ENCODE results near the gene ZSCAN10.
"Not testable (repeated sequence)": the region's sequence is repeated elsewhere in the genome, so short reads cannot be mapped to it uniquely, and the experiment has no call there.

The ZSCAN10 gene

GRCh38 chr16:3098459-3099394 lies at the start of gene ZSCAN10:
ZSCAN10 (minus strand) TSS chr16:3099294; CDS start chr16:3092937, 6,357 bp downstream.
- DNase-seq (ENCODE audit: low read depth), result no peak

GRCh38 chr16:3148256-3149192 lies 49.4 kb upstream of the ZSCAN10 start:
- DNase-seq (ENCODE audit: low read depth), result no peak

GRCh38 chr16:3147757-3148104 lies 48.6 kb upstream of the ZSCAN10 start:
- DNase-seq (ENCODE audit: low read depth), result no peak

GRCh38 chr16:3147046-3147756 lies 48.1 kb upstream of the ZSCAN10 start:
- DNase-seq (ENCODE audit: low read depth), result no peak

GRCh38 chr16:3145660-3146059 lies 46.6 kb upstream of the ZSCAN10 start:
- DNase-seq (ENCODE audit: low read depth), result no peak

GRCh38 chr16:3145151-3145550 lies 46.1 kb upstream of the ZSCAN10 start:
- DNase-seq (ENCODE audit: low read depth), result no peak

- DNase-seq (ENCODE audit: low read depth), result no peak
Measured at GRCh38 chr16:3144321-3144983, 45.4 kb upstream of the ZSCAN10 start.

GRCh38 chr16:3143598-3144320 lies 44.7 kb upstream of the ZSCAN10 start:
- no peak for DNase-seq (ENCODE audit: low read depth)

- DNase-seq (ENCODE audit: low read depth), result no peak
Measured at GRCh38 chr16:3143189-3143588, 44.1 kb upstream of the ZSCAN10 start.

- no peak for DNase-seq (ENCODE audit: low read depth)
Measured at GRCh38 chr16:3142770-3143169, 43.7 kb upstream of the ZSCAN10 start.

- no peak for DNase-seq (ENCODE audit: low read depth)
Measured at GRCh38 chr16:3142327-3142726, 43.2 kb upstream of the ZSCAN10 start.

GRCh38 chr16:3141781-3142311 lies 42.8 kb upstream of the ZSCAN10 start:
- no peak for DNase-seq (ENCODE audit: low read depth)

- no peak for DNase-seq (ENCODE audit: low read depth)
Measured at GRCh38 chr16:3140603-3141427, 41.7 kb upstream of the ZSCAN10 start.

GRCh38 chr16:3139561-3139960 lies 40.5 kb upstream of the ZSCAN10 start:
- not testable (repeated sequence) for DNase-seq (ENCODE audit: low read depth)

- no peak for DNase-seq (ENCODE audit: low read depth)
Measured at GRCh38 chr16:3138823-3139426, 39.8 kb upstream of the ZSCAN10 start.

GRCh38 chr16:3138342-3138741 lies 39.2 kb upstream of the ZSCAN10 start:
- no peak for DNase-seq (ENCODE audit: low read depth)

- no peak for DNase-seq (ENCODE audit: low read depth)
Measured at GRCh38 chr16:3137267-3137666, 38.2 kb upstream of the ZSCAN10 start.

- no peak for DNase-seq (ENCODE audit: low read depth)
Measured at GRCh38 chr16:3135126-3135715, 36.1 kb upstream of the ZSCAN10 start.

Measured in activated T-helper 9 cell treated with anti-CD3 and anti-CD28 coated beads, Interleukin-2, amount 50 U/mL, for 16 hours (primary cell).